ENCODE results near the gene KRTAP10-8.
"Not testable (repeated sequence)": the region's sequence is repeated elsewhere in the genome, so short reads cannot be mapped to it uniquely, and the experiment has no call there.

The KRTAP10-8 gene

DNA sequence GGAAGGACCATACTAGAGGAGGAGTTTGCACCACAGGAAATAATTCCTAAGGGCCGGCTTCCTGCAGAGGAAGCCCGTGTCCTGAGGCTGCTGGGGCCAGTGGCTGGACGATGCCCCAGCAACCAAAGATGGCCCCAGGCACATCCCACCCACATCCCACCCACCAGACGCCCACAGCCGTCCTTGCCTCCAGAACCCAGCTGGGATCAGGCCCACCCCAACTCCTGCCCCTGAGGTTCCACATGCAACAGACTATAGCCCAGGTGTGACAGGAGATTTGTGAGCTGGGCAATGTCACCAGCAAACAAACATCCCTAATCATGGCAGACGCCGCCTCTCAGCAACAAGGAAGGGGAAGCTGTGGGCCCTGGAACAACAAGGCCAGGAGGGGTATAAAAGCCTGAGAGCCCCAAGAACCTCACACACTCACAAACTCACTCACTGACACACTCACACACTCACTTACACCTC, 14.8 kb downstream of the KRTAP10-8 start, which contains the start of gene KRTAP10-9:
KRTAP10-9 (plus strand) TSS at position 421 of the 471 bp plus-strand sequence. CDS start 79 bp downstream, outside the sequence.
- TF ChIP-seq, protein P1, sequence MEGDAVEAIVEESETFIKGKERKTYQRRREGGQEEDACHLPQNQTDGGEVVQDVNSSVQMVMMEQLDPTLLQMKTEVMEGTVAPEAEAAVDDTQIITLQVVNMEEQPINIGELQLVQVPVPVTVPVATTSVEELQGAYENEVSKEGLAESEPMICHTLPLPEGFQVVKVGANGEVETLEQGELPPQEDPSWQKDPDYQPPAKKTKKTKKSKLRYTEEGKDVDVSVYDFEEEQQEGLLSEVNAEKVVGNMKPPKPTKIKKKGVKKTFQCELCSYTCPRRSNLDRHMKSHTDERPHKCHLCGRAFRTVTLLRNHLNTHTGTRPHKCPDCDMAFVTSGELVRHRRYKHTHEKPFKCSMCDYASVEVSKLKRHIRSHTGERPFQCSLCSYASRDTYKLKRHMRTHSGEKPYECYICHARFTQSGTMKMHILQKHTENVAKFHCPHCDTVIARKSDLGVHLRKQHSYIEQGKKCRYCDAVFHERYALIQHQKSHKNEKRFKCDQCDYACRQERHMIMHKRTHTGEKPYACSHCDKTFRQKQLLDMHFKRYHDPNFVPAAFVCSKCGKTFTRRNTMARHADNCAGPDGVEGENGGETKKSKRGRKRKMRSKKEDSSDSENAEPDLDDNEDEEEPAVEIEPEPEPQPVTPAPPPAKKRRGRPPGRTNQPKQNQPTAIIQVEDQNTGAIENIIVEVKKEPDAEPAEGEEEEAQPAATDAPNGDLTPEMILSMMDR (conservative IDR thresholded peaks at IDR 0.05; ENCODE audit: low read depth, low read length): no peak
- DNase-seq (ENCODE audit: low read depth): no peak
- no peak within 1 kb of the TSS for H3K4me3 ChIP-seq (ENCODE audit: low read length)

DNA sequence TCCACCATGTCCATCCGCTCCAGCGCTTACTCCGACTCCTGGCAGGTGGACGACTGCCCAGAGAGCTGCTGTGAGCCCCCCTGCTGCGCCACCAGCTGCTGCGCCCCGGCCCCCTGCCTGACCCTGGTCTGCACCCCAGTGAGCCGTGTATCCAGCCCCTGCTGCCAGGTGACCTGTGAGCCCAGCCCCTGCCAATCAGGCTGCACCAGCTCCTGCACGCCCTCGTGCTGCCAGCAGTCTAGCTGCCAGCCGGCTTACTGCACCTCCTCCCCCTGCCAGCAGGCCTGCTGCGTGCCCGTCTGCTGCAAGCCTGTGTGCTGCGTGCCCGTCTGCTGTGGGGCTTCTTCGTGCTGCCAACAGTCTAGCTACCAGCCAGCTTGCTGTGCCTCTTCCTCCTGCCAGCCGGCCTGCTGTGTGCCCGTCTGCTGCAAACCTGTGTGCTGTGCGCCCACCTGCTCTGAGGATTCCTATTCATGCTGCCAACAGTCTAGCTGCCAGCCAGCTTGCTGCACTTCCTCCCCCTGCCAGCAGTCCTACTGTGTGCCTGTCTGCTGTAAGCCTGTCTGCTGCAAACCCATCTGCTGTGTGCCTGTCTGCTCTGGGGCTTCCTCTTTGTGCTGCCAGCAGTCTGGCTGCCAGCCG, 15.4 kb downstream of the KRTAP10-8 start:
- H3K4me3 ChIP-seq (ENCODE audit: low read length); DNase-seq (ENCODE audit: low read depth): not testable (repeated sequence)

DNA sequence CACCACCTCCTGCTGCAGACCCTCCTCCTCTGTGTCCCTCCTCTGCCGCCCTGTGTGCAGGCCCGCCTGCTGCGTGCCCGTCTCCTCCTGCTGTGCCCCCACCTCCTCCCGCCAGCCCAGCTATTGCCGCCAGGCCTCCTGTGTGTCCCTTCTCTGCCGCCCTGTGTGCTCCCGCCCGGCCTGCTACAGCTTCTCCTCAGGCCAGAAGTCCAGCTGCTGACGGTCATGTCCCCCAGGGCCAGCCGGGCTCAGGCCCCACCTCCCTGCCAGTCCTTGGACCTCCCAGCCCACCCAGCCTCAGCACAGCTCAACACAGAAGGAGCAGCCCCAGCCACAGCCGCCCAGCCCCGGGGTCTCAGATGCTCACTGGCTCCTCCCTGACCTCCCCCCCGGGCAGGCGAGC, 16.0 kb downstream of the KRTAP10-8 start:
- not testable (repeated sequence) for H3K4me3 ChIP-seq (ENCODE audit: low read length); DNase-seq (ENCODE audit: low read depth)

DNA sequence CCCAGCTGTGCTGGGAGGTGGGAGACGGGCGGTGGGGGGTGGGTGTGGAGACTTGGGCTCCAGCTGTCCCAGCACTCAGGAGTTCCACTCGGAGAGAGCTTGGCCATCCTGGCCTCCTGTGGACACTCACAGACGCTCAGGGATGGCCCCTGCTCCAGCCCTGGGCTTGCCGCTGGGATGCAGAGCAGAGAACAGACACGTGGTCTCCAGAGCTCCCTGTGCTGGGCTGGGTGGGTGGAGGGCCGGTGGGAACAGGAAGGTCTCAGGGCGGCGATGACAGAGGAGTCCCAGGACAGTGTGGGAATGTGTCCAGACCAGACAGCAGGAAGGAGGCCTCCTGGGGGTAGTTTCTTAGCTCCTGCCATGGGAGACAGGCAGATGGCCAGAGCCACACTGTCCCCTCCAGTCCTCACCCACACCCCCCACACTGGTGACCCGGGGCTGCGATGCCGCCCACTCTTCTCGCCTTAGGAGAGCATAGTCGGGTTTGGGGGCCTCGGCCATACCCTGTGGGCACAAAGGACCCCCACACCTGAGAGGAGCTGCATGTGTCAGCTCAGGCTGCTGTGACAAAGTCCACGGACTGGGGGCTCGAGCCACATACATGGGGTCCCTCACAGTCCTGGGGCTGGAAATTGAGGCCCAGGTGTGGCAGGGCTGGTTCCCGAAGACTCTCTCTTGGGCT, 17.0 kb downstream of the KRTAP10-8 start:
- TF ChIP-seq, protein P1 (conservative IDR thresholded peaks at IDR 0.05; ENCODE audit: low read depth, low read length): no peak
- H3K4me3 ChIP-seq (ENCODE audit: low read length): no peak overlapping the region
- DNase-seq (ENCODE audit: low read depth): no peak

DNA sequence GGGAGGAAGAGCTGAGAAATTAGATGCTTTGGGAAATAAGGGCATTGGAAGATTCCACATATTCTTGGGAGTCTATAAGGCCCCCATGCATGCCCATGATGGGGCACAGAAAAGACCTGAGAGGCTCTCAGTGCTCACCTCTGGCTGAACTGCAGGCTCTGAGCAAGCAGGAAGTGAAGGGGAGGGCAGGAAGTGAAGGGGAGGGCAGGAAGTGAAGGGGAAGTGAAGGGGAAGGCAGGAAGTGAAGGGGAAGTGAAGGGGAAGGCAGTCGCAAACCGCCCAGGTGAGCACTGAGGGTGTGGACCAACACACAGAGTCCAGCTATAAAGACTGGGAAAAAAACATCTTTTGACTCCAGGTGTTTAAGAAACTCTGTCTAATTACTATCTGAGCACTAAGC, 18.6 kb downstream of the KRTAP10-8 start:
- TF ChIP-seq, protein P1 (conservative IDR thresholded peaks at IDR 0.05; ENCODE audit: low read depth, low read length): no peak
- no peak for DNase-seq (ENCODE audit: low read depth)
- H3K4me3 ChIP-seq (ENCODE audit: low read length): no peak overlapping the region

DNA sequence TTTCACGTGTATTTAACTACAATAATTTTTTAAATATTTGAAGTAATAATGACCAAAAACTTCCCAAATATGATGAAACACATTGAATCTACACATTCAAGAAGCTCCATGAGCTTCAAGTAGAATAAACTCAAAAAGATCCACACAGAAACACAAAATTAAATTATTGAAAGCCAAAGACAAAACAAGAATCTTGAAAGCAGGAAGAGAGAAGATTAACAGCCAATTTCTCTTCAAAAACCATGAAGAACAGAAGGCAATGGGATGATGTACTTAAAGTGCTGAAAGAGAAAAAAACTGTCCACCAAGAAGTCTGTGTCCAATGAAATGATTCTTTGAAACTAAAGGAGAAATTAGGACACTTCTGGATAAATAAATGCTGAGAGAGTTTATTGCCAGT, 20.2 kb downstream of the KRTAP10-8 start:
- no peak for DNase-seq (ENCODE audit: low read depth)
- TF ChIP-seq, protein P1 (conservative IDR thresholded peaks at IDR 0.05; ENCODE audit: low read depth, low read length): no peak
- H3K4me3 ChIP-seq (ENCODE audit: low read length): no peak overlapping the region

DNA sequence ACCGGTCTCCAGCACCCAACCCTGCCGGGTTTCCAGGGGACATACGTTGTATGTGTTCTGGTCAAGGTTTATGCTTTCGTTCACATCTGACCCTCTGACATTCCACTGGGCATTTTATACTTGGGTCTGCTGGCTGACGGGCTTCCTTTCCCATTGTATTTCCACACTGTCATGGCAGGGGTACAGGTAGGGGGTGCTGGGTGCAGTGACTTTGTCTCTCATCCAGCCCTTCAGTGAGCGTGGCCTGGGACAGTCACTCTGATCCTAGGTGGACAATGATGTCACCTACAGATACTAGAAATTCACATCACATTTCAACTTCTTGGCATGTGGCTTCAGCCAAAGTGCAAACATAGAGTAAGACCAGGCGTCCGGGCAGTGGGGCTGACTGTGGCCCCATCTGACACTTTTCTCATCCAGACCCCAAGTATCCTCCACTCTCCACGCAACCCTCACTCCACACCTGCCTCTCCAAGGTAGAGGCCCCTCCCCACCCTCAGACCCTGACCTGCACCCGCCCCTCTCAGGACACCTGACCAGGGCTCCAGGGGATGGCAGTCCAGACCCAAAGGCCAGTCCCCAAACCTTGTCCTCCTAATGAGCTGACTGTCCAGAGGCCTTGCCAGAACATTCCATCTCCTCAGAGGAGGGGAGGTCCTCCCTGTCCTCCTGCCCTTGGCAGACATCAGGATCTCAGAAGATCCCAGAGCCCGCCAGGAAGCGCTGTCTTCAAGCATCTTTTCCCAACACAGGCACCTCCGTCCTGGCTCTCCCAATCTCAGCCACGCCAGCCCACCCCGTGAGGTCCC, 24.5 kb downstream of the KRTAP10-8 start:
- no peak overlapping the region for H3K4me3 ChIP-seq (ENCODE audit: low read length)
- DNase-seq (ENCODE audit: low read depth): no peak
- TF ChIP-seq, protein P1 (conservative IDR thresholded peaks at IDR 0.05; ENCODE audit: low read depth, low read length): no peak
